HT1080 (cell line): Measurements from ENCODE around the gene CLIC6. TPM values are rescaled to one million over a fixed set of nuclear protein-coding genes. Genes with fewer than 3 reads are reported as not detected.
"Not testable (repeated sequence)": the region's sequence is repeated elsewhere in the genome, so short reads cannot be mapped to it uniquely, and the experiment has no call there.

ENCODE experiments used
- DNase-seq: peaks from one replicate; pipeline ENCODE4 v3.0.0-alpha.2; 2015; ENCODE audit warnings: low read depth
- total RNA-seq: library from RNA; depleted of rRNA; stranded (reverse); fragments of >200 nt; shearing (Covaris generic); gene quantifications from 2 replicates; pipeline ENCODE4 v1.2.3, GENCODE V29; 2014

Gene CLIC6
- total RNA-seq, 1 experiment from 2014 or later = not detected

DNA sequence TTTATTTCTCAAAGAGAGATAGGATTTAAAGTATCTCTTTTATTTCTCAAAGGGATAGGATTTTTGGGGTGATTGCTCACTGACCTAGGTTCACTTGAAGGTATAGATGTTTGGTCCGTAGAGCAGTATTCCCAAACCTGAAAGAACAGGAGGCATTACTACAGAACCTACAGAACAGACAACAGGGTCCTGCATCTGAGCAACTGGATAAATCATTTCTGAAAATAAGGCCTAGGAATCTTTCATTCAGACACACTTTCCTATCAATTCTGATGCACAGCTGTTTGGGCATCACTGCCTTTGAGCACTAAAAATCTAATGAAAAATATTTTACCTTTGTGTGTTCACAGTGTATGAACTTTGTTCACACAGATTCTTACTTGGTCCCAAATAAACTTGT, 17.2 kb upstream of the CLIC6 start:
- DNase-seq = no peak

DNA sequence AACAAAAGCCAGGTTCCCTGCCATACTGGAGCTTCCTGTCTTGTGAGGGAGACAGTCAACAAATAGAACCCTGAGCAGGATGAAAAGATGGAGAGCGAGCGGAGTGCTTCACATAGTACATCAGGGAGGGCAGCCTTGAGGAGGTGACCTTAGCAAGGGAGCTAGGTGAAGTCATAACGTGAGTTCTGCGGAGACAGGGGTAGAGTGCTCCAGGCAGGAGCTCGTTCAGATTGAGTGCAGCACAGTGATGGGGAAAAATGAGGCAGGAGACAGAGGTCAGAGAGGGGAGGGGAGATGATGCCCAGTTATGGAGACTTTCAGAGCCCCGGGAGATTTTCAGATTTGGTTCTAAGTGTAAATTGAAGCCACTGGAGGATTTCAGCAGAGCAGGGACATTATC, 15.3 kb upstream of the CLIC6 start:
- DNase-seq = no peak

DNA sequence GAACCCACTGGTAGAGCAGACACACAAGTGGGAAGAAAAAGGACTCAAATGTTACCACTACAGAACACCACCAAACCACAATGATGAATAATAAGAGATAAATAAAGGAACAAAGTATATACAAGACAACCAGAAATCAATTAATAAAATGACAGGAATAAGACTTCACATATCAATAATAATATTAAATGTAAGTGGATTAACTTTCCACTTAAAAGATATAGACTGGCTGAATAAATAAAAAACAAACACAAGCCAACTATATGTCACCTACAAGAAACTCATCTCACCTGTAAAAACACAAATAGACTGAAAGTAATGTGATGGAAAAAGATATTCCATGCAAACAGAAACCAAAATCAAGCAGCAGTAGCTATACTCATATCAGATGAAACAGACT, 6.9 kb upstream of the CLIC6 start:
- no peak for DNase-seq

DNA sequence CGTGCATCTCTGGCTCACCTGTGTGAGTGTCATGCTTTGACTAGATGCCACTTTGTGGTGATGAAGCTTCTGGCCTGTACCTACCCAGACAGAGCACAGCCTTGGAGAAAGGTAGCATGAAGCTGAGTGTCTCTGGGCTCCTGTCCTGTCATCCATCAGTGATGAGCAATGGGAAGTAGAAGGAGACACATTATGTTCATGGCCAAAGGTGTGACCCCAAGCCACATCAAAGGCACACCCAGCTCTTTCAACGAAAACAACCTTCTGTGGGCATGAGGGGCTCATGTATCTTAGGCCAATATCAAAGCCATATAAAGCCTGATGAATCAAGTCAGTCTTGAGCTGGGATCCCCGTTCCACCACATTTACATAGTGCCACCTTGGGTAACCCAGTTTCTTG, 1.0 kb upstream of the CLIC6 start:
- no peak for DNase-seq

DNA sequence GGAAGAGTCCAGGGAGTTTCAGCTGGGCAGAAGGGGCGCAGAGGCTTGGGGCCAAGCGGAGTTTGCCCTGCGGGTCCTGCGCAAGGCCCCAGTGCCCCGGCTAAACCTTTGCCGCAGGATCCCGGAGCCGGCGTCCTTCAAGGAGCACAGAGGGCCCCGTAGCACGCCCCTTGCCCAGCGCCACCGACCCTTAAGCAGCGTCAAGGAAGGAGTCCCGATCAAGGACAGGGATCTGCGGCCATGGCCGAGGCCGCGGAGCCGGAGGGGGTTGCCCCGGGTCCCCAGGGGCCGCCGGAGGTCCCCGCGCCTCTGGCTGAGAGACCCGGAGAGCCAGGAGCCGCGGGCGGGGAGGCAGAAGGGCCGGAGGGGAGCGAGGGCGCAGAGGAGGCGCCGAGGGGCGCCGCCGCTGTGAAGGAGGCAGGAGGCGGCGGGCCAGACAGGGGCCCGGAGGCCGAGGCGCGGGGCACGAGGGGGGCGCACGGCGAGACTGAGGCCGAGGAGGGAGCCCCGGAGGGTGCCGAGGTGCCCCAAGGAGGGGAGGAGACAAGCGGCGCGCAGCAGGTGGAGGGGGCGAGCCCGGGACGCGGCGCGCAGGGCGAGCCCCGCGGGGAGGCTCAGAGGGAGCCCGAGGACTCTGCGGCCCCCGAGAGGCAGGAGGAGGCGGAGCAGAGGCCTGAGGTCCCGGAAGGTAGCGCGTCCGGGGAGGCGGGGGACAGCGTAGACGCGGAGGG, 520 bp downstream of the CLIC6 start:
- no peak for DNase-seq

DNA sequence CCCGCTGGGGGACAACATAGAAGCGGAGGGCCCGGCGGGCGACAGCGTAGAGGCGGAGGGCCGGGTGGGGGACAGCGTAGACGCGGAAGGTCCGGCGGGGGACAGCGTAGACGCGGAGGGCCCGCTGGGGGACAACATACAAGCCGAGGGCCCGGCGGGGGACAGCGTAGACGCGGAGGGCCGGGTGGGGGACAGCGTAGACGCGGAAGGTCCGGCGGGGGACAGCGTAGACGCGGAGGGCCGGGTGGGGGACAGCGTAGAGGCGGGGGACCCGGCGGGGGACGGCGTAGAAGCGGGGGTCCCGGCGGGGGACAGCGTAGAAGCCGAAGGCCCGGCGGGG, 1.1 kb downstream of the CLIC6 start:
- not testable (repeated sequence) for DNase-seq

DNA sequence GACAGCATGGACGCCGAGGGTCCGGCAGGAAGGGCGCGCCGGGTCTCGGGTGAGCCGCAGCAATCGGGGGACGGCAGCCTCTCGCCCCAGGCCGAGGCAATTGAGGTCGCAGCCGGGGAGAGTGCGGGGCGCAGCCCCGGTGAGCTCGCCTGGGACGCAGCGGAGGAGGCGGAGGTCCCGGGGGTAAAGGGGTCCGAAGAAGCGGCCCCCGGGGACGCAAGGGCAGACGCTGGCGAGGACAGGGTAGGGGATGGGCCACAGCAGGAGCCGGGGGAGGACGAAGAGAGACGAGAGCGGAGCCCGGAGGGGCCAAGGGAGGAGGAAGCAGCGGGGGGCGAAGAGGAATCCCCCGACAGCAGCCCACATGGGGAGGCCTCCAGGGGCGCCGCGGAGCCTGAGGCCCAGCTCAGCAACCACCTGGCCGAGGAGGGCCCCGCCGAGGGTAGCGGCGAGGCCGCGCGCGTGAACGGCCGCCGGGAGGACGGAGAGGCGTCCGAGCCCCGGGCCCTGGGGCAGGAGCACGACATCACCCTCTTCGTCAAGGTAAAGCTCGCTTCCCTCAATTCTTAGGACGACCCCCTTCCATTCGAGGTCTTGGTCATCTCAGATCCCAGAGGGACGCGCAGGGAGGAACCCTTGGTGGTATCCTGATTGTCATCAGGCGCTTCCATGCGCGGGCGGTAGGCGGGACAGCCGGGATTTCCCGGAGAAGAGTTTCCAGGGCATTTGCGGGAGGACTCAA, 1.6 kb downstream of the CLIC6 start:
- DNase-seq = no peak

DNA sequence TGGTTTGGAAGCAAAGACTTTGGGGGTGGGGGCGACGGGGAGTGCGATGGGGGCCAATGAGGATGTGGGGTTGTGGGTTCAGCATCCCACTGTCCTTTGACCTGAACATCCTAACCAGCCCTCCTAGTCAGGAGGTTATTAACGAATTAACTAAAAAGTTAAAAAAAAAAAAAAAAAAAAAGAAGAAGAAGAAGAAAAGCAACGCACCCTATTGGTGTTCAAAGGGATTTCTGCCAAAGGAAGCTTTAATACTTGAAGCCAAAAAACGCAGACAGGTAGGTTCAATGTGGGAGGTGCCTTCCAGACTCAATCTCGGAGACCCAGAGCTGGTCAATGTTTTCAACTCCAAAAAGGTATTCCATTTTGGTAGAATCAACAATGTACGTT, 2.2 kb downstream of the CLIC6 start:
- DNase-seq = no peak

DNA sequence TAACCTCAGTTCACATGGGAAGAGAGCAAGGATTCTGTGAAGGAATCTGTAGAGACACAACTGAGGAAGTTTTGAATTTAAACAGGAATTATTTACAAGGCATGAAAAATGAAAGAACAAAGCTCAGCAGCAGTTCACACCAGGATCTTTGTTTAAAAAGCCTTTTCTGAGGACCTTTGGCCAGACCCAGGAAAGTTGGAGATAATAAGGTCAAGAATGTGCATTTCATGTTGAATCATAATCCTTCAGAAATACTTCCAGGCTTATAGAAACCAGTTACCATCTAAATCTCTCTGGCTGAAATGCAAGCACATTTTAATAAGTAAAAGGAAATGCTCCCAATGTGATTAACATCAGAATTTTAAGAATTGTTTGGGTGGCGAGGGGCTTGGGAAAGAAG, 2.7 kb downstream of the CLIC6 start:
- DNase-seq = no peak

DNA sequence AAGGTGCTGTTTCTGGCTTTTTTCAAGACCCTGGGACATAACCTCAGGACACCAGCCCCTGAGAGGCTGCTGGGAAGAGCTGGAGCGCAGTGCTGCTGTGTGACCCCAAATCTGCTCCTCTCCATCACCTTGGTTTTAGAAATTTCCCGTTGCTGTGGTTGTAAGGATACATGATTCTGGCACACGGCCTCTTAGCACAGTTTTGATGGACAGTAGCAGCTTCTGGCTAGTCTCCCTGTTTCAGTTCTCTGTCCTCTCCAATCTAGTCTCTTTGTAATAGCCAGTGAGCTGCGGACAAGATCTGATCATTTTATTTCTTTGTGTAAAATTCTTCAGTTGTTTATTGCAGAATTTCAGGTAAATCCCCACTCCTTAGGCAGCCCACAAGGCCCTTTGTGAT, 3.1 kb downstream of the CLIC6 start:
- no peak for DNase-seq

DNA sequence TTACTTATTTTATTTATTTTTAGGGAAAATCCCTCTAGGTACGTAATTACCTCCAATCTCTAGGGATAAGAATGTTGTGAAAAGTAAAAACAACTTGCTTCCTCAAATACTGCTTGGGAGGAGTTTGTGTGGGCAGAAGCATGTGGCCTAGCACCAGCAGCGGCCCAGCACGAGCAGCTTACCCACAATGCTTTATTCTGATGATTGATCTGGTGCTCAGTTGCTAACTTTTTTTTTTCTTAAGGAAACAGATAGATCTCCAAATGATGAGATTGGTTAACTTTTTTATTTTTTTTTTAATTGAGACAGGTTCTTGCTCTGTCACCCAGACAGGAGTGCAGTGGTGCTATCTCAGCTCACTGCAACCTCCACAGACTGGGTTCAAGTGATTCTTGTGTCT, 4.2 kb downstream of the CLIC6 start:
- no peak for DNase-seq

DNA sequence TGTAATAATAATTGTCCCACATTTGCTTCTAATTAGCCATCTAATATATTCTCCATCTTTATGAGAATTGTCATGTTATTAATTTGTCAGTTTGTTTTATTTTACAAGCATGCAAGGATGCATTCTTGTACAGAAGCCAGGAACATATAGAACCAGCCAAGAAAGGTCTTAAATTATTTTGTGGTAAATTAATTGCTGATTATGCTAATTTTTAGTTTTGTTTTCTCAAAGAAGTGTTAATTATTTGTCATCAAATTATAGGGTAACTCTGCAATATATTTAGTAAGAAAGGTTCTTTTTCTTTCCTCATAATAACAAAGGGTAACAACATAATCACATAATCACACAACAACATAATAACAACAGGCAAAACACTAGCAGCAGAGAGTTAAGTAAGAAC, 5.7 kb downstream of the CLIC6 start:
- no peak for DNase-seq

DNA sequence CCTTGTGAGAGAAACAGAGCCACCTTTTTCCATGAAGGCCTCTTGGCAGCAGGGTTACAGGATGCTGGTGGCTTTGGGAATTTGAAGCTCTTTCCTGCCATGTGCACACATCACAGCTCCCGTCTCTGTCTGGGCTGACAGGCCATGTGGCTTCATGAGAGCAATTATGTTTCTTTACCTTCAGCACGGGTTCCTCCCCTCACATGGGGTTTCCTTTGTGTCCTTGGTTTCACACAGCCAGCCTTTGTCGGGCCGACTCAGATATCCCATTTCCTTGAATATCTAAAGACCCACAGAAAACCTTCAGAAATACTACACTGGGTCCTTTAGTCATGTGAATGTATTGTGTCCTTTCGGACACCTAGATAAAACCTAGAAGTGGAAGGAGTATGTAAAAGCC, 7.1 kb downstream of the CLIC6 start:
- no peak for DNase-seq

DNA sequence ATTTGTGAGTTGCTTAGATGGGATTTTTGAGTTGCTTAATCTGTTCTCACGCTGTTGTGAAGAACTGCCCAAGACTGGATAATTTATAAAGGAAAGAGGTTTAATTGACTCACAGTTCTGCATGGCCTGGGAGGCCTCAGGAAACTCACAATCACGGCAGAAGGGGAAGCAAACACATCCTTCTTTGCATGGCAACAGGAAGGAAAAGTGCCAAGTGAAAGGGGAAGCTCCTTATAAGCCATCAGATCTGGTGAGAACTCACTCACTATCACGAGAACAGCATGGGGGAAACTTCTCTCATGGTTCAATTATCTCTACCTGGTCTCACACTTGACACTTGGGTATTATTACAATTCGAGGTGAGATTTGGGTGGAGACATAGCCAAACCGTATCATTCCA, 10.3 kb downstream of the CLIC6 start:
- no peak for DNase-seq

DNA sequence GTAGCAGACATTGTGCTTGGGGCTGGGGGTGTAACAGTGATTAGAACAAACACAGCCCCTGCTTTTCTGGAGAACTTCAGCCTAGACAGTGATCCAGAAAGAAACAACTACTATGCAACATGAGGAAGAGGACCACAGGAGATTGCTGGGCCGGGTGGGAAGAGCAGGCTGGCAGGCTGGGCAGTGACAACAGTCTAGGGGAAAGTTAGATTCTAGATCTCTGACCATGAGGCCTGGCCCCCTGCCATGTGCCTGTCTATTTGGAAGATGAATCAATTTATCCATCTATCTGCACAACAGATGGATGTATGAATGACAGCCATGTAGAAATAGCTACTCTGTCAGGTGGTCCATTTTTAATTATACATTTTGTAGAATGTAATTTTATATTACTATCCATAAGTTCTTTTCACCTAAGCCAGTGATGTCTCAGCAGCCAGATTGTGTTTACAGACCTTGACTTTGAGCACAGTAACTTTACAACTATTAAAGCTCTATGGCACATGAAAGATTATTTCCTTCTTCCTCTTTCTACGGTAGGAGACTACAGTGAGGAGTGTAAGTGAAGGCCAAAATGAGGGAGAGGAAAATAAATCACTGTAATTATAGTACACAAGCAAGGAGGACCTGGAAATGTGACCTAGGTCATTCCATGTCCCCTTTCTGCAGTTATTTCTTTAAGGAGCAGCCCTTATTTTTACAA, 15.5 kb downstream of the CLIC6 start:
- DNase-seq = no peak

DNA sequence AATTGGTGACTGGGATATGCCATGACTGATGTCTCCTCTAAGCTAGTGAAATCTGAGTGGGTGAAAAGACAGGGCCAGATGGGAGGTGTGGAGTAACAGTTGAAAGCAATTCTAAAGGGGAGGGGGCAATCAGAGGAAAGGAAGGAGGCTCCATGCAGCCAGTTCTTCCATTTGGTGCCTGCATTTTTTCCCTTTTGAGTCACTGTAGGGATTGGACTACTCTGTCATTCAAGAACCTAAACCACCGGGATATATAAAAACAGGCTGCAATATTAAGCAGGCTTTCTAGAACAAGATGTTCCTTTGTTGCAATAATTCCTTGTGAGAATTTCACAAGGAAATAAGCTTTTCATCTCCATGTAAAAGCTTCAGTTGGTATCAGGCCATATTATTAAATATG, 18.3 kb downstream of the CLIC6 start:
- DNase-seq = no peak

DNA sequence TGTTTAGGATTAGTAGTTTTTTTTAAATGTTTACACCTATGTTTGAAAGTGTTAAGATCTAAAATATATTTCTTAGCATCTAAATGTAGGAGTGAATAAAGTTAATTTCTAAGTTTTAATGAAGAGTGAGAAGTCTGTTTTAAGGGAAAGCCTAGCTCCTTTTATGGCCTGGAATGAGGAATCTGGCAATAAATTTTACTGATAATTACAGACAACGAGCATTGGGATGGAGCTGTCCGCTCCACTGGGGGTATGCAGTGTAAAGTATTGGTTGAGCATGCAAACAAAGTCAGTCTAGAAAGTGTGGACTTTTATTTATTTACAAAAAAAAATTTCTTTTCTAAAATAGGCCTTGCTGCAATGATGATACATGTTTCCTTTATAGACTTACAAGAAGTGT, 19.0 kb downstream of the CLIC6 start:
- no peak for DNase-seq

DNA sequence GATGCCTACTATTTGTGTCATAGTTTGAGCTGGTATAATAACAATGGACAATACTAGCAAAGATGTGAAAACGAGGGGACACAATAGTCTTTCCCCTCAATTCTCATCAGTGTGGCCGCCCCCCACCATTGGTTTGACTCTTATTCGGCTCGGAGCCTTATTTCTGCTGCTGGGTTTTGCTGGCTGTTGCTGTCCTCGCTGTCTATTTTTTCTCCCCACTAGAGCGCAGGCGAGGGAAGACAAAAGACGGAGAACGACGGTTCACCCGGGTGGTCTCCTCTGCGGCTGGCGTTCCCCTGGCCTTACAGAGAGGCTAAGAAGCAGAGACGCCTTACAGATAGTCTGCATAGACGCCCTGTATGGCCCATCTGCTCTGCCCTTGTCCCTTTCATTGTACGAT, 19.4 kb downstream of the CLIC6 start:
- DNase-seq = no peak

DNA sequence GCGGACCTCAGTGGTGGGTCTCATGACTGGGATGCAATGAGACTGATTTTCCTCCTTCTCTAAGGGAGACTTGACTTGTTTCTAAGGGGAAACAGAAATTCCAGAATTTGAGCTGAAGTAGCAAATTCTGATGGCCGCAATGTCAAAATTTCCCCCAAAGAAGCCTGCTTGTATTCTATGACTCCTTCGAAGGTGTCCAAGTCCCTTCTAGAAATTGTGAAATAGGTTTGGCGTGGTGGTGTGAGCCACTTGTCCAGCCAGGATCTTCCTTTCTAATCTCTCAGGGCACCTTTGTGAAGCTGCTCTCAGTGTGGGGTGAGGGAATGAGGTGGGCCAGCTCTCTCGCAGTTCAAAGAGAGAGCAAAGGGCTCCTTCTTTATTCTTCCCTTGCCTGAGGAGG, 19.9 kb downstream of the CLIC6 start:
- DNase-seq = no peak

DNA sequence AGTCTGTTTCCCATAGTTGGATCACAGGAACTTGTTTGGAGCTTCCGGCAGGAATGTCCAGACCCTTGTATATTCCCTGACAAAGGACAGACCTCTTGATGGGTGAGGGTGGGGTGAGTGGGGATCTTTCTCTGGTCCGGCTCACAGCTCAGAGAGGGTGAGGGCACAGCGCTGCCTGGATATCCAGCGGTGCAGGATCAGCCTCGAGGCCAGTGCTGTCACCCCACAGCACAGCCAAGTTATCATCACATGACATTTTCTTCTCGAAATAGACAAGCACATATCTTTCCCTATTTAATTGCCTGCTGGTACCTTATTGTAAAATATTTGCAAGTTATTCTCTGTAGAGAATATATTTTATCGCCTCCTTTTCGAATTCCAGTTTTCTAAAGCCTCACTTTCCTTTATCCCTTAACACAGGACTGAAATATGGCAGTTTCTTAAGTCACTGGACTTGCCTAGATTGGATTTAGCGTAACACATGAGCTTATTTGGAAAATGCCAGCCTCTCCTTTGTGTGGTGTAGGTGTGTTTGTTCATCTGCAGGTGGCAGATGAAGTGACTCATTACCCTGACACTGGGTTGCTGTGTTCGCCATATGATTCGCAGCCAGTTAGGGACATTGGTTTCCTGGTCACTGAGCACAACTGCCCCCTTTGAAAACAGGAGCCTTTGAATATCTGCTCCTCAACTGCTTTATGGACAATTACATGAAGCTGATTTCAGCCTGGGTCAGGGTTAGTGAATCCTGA, 21.4 kb downstream of the CLIC6 start:
- no peak for DNase-seq

DNA sequence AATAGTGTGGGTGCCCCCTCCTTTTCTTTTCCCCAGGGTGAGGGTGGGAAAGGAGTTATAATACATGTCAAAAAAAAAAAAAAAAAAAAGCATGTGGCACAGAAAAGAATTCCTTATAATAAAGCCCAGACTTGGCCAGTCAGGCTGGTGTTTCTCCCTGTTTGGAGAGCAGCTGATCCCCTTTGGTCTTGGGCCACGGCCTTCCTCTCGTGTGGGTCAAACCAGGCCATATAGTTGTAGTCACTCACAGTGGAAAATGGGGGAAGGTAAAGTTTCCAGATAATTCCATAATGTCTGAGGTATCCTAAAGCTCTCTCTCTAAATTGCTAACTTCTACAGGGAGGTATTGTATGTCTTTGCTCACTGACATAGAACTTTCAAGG, 22.0 kb downstream of the CLIC6 start:
- no peak for DNase-seq

DNA sequence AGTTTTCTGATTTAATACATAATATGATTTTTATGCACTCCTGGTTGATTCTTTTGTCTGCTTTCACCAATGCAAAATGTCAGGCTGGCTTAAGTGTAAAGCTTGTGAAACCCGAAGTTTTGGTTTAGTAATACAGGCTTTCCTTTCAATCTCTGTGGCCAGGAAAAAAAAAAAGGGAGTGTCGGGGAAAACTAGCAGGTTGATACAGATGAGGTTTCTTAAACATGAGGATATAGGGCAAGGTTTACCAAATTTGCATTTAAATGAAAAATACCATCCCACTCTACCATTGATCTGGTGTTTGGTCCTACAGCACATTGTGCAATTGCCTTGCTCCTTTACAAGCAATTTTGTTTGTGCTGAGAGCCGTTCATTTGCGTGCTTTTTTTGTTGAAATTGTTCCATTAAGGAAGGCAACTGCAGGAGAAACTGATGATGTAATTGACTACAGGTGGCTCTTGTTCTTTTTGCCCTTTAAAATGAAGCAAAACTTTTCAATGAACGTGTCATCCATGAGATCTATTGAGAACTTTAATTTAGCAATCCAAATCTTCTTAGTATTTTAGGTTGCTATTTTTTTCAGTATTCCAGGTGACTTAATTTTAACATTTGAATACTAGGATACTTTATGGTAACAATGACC, 22.7 kb downstream of the CLIC6 start:
- DNase-seq = no peak
